AG10803 (cell line): Measurements from ENCODE around the gene DUOX2.
"Not testable (repeated sequence)": the region's sequence is repeated elsewhere in the genome, so short reads cannot be mapped to it uniquely, and the experiment has no call there.

Experiments used
- DNase-seq: peaks from one replicate; pipeline ENCODE4 v3.0.0; 2010; ENCODE audit warnings: low read depth
- H3K4me3 ChIP-seq: 2 replicates; pipeline ENCODE4 v1.5.1; 2011; ENCODE audit warnings: mild to moderate bottlenecking, low read length, control low read depth
- CTCF ChIP-seq: conservative IDR thresholded peaks from 2 replicates; pipeline ENCODE4 v1.5.1; 2011; ENCODE audit warnings: mild to moderate bottlenecking, low read length, control low read depth, inconsistent platforms

The DUOX2 gene

GRCh38 chr15:45139770-45140169 lies 25.8 kb upstream of the DUOX2 start:
- no peak overlapping the region for H3K4me3 ChIP-seq
- DNase-seq = no peak
- TF ChIP-seq CTCF = no peak

- no peak for DNase-seq
- no peak for TF ChIP-seq CTCF
- no peak overlapping the region for H3K4me3 ChIP-seq
These were observed 25.1 kb upstream of the DUOX2 start for GRCh38 chr15:45138814-45139765.

GRCh38 chr15:45137703-45138102 lies 23.7 kb upstream of the DUOX2 start:
- DNase-seq = no peak
- no peak overlapping the region for H3K4me3 ChIP-seq
- TF ChIP-seq CTCF = no peak

GRCh38 chr15:45136378-45136764 lies 22.4 kb upstream of the DUOX2 start:
- no peak for TF ChIP-seq CTCF
- no peak overlapping the region for H3K4me3 ChIP-seq
- DNase-seq = no peak

- DNase-seq, H3K4me3 ChIP-seq: not testable (repeated sequence)
These were observed 21.9 kb upstream of the DUOX2 start for GRCh38 chr15:45135705-45136377.

- no peak for DNase-seq
- no peak overlapping the region for H3K4me3 ChIP-seq
- no peak for TF ChIP-seq CTCF
These were observed 21.0 kb upstream of the DUOX2 start for GRCh38 chr15:45134682-45135604.

GRCh38 chr15:45134046-45134445 lies 20.1 kb upstream of the DUOX2 start:
- DNase-seq = no peak
- no peak for TF ChIP-seq CTCF
- H3K4me3 ChIP-seq = no peak overlapping the region
